ENCODE measurements around the gene COP1. TPM values are rescaled to one million over a fixed set of nuclear protein-coding genes. Genes with fewer than 3 reads are reported as not detected.

COP1 gene
- total and polyA plus RNA-seq, 3 experiments from 2014 or later, result 39.7 to 43.0 (median 40.6) TPM

GRCh38 chr1:175919001-175919400, 288.1 kb downstream of the COP1 start:
- no peak for DNase-seq
- H3K9me3 ChIP-seq (ENCODE audit: low read length), result no peaks in the 10 kb centered on the region
- no peak overlapping the region for H3K4me3 Mint-ChIP-seq
- H3K27ac ChIP-seq (ENCODE audit: low read depth, low read length), result no peak overlapping the region
- no peaks in the 10 kb centered on the region for H3K27me3 ChIP-seq (ENCODE audit: insufficient read depth, low read length, poor library complexity, severe bottlenecking)
- H3K27me3 Mint-ChIP-seq, result no peaks in the 10 kb centered on the region
- H3K36me3 ChIP-seq (ENCODE audit: insufficient read depth, low read length), result no peaks in the 10 kb centered on the region
- CTCF ChIA-PET, result no interaction called here
- H3K4me1 Mint-ChIP-seq, result no peaks in the 10 kb centered on the region
- H3K9me3 Mint-ChIP-seq, result peaks cover 4 to 21% (median 9%) of the 10 kb centered on the region in 5 donors
- no peaks in the 10 kb centered on the region for H3K4me1 ChIP-seq (ENCODE audit: insufficient read depth, low read length)
- POLR2A ChIA-PET, result no interaction called here
- H3K27ac Mint-ChIP-seq, result no peak overlapping the region
- H3K36me3 Mint-ChIP-seq, result peaks cover 15 to 54% (median 20%) of the 10 kb centered on the region in 3 donors
- H3K4me3 ChIP-seq (ENCODE audit: low read length), result no peak overlapping the region

DNA sequence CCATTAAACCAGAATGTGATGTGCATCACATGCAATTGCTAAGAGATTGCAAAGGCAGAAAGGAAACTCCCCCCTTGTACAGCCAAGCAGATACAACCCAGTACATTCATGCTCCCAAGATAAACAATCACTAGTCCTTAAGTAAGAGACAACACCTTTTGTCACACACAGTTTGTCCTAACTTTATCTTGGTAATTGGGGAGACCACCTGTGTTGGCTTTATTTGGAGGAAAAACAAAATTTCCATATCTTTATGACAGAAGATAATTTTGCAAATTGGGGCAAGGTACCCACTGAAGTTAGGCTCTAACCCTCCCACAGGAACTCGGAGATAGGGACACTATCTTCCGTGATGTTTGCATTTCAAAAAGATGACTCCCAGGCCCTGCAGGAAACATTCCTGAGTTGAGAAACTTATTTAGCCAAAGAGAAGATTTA, 288.7 kb downstream of the COP1 start:
- H3K9me3 Mint-ChIP-seq, result peaks cover 5 to 26% (median 15%) of the 10 kb centered on the region in 5 donors
- no peaks in the 10 kb centered on the region for H3K4me1 ChIP-seq (ENCODE audit: insufficient read depth, low read length)
- H3K9me3 ChIP-seq (ENCODE audit: low read length), result no peaks in the 10 kb centered on the region
- CTCF ChIA-PET, result no interaction called here
- H3K27me3 ChIP-seq (ENCODE audit: insufficient read depth, low read length, poor library complexity, severe bottlenecking), result no peaks in the 10 kb centered on the region
- H3K36me3 Mint-ChIP-seq, result peaks cover 15 to 60% (median 25%) of the 10 kb centered on the region in 3 donors
- no peak overlapping the region for H3K27ac Mint-ChIP-seq
- no peaks in the 10 kb centered on the region for H3K4me1 Mint-ChIP-seq
- H3K4me3 Mint-ChIP-seq, result no peak overlapping the region
- H3K36me3 ChIP-seq (ENCODE audit: insufficient read depth, low read length), result no peaks in the 10 kb centered on the region
- no peak overlapping the region for H3K4me3 ChIP-seq (ENCODE audit: low read length)
- POLR2A ChIA-PET, result no interaction called here
- no peak for DNase-seq
- H3K27me3 Mint-ChIP-seq, result no peaks in the 10 kb centered on the region
- no peak overlapping the region for H3K27ac ChIP-seq (ENCODE audit: low read depth, low read length)

- H3K4me1 Mint-ChIP-seq, result no peaks in the 10 kb centered on the region
- H3K27me3 Mint-ChIP-seq, result peaks cover 0 to 6% of the 10 kb centered on the region in 2 donors
- H3K27ac ChIP-seq (ENCODE audit: low read depth, low read length), result no peak overlapping the region
- no peaks in the 10 kb centered on the region for H3K4me1 ChIP-seq (ENCODE audit: insufficient read depth, low read length)
- H3K9me3 Mint-ChIP-seq, result peaks cover 34 to 59% (median 46%) of the 10 kb centered on the region in 5 donors
- H3K27me3 ChIP-seq (ENCODE audit: insufficient read depth, low read length, poor library complexity, severe bottlenecking), result no peaks in the 10 kb centered on the region
- H3K36me3 Mint-ChIP-seq, result peaks cover 23 to 72% (median 31%) of the 10 kb centered on the region in 3 donors
- peaks cover 17% of the 10 kb centered on the region for H3K9me3 ChIP-seq (ENCODE audit: low read length)
- no peak overlapping the region for H3K4me3 ChIP-seq (ENCODE audit: low read length)
- no peak overlapping the region for H3K4me3 Mint-ChIP-seq
- DNase-seq, result no peak
- POLR2A ChIA-PET, result no interaction called here
- CTCF ChIA-PET, result no interaction called here
- no peaks in the 10 kb centered on the region for H3K36me3 ChIP-seq (ENCODE audit: insufficient read depth, low read length)
- H3K27ac Mint-ChIP-seq, result no peak overlapping the region
Measured at GRCh38 chr1:175914115-175914514, 293.0 kb downstream of the COP1 start.

- H3K36me3 ChIP-seq (ENCODE audit: insufficient read depth, low read length), result no peaks in the 10 kb centered on the region
- H3K4me1 ChIP-seq (ENCODE audit: insufficient read depth, low read length), result no peaks in the 10 kb centered on the region
- H3K9me3 ChIP-seq (ENCODE audit: low read length), result peaks cover 17% of the 10 kb centered on the region
- no peaks in the 10 kb centered on the region for H3K4me1 Mint-ChIP-seq
- POLR2A ChIA-PET, result no interaction called here
- peaks cover 18 to 59% (median 33%) of the 10 kb centered on the region in 3 donors for H3K36me3 Mint-ChIP-seq
- DNase-seq, result no peak
- H3K27me3 Mint-ChIP-seq, result peaks cover 0 to 6% of the 10 kb centered on the region in 2 donors
- H3K4me3 Mint-ChIP-seq, result no peak overlapping the region
- H3K9me3 Mint-ChIP-seq, result peaks cover 42 to 65% (median 54%) of the 10 kb centered on the region in 5 donors
- H3K4me3 ChIP-seq (ENCODE audit: low read length), result no peak overlapping the region
- H3K27ac ChIP-seq (ENCODE audit: low read depth, low read length), result no peak overlapping the region
- H3K27me3 ChIP-seq (ENCODE audit: insufficient read depth, low read length, poor library complexity, severe bottlenecking), result no peaks in the 10 kb centered on the region
- CTCF ChIA-PET, result no interaction called here
- H3K27ac Mint-ChIP-seq, result no peak overlapping the region
Measured at GRCh38 chr1:175911138-175911537, 295.9 kb downstream of the COP1 start.

DNA sequence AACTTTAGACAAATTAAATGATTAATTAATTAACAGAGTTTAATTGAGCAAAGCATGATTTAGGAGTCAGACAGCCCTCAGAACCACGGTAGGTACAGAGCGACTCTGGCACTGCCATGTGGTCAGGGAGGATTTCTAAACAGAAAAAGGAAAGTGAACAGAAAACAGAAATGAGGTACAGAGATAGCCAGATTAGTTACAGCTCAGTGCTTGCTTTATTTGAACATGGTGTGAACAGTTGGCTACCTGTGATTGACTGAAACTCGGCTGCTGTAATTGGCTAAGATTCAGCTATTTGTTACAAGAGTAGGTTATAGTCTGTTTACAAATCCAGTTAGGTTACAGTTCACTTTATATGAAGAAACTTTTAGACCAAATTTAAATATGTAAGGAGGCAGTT, 300.7 kb downstream of the COP1 start:
- peaks cover 0 to 6% of the 10 kb centered on the region in 2 donors for H3K27me3 Mint-ChIP-seq
- Histone ChIP-seq H3K36me3 (ENCODE audit: insufficient read depth, low read length) (no peaks in the 10 kb centered on the region), H3K4me3 (ENCODE audit: low read length) (no peak overlapping the region), H3K4me1 (ENCODE audit: insufficient read depth, low read length) (no peaks in the 10 kb centered on the region), H3K27me3 (ENCODE audit: insufficient read depth, low read length, poor library complexity, severe bottlenecking) (no peaks in the 10 kb centered on the region), H3K27ac (ENCODE audit: low read depth, low read length) (no peak overlapping the region), H3K9me3 (ENCODE audit: low read length) (peaks cover 12% of the 10 kb centered on the region)
- no peak overlapping the region for H3K4me3 Mint-ChIP-seq
- H3K9me3 Mint-ChIP-seq, result peaks cover 19 to 28% (median 27%) of the 10 kb centered on the region in 5 donors
- DNase-seq, result no peak
- ChIA-PET CTCF (no interaction called here), POLR2A (no interaction called here)
- no peaks in the 10 kb centered on the region for H3K4me1 Mint-ChIP-seq
- peaks cover 16 to 23% (median 19%) of the 10 kb centered on the region in 3 donors for H3K36me3 Mint-ChIP-seq
- H3K27ac Mint-ChIP-seq, result no peak overlapping the region

DNA sequence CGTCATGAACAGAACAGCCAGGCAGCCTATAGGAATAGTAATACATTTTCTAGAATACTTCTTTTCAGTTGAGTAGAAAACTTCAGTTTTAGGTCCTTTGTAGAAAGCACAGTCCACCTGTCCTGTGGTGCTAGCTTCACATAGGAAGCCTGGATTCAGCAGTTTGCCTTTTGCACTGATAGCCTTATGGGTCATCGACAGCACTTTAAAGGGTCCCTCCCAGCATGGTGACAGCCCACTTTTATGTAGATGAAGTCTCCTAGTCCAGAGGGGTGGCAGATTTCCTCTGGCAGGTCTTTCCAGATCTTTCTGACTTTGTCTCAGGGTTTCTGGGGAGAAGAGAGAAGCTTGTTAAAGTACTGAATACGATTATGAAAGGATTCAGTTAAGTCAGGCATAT, 302.3 kb downstream of the COP1 start:
- Mint-ChIP-seq H3K4me1 (no peaks in the 10 kb centered on the region), H3K27me3 (no peaks in the 10 kb centered on the region), H3K27ac (peak overlapping the region in 1 of 8 donors; percentile 11), H3K36me3 (peaks cover 5 to 10% (median 10%) of the 10 kb centered on the region in 3 donors), H3K4me3 (no peak overlapping the region), H3K9me3 (peaks cover 7 to 16% (median 15%) of the 10 kb centered on the region in 5 donors)
- Histone ChIP-seq H3K4me1 (ENCODE audit: insufficient read depth, low read length) (no peaks in the 10 kb centered on the region), H3K4me3 (ENCODE audit: low read length) (no peak overlapping the region), H3K27me3 (ENCODE audit: insufficient read depth, low read length, poor library complexity, severe bottlenecking) (no peaks in the 10 kb centered on the region), H3K36me3 (ENCODE audit: insufficient read depth, low read length) (no peaks in the 10 kb centered on the region), H3K27ac (ENCODE audit: low read depth, low read length) (no peak overlapping the region), H3K9me3 (ENCODE audit: low read length) (no peaks in the 10 kb centered on the region)
- POLR2A ChIA-PET, result no interaction called here
- DNase-seq, result no peak
- CTCF ChIA-PET, result no interaction called here

- H3K4me1 Mint-ChIP-seq, result no peaks in the 10 kb centered on the region
- Histone ChIP-seq H3K36me3 (ENCODE audit: insufficient read depth, low read length) (no peaks in the 10 kb centered on the region), H3K27me3 (ENCODE audit: insufficient read depth, low read length, poor library complexity, severe bottlenecking) (no peaks in the 10 kb centered on the region), H3K9me3 (ENCODE audit: low read length) (no peaks in the 10 kb centered on the region), H3K4me1 (ENCODE audit: insufficient read depth, low read length) (no peaks in the 10 kb centered on the region), H3K4me3 (ENCODE audit: low read length) (no peak overlapping the region), H3K27ac (ENCODE audit: low read depth, low read length) (no peak overlapping the region)
- H3K4me3 Mint-ChIP-seq, result no peak overlapping the region
- DNase-seq, result no peak
- peaks cover 0 to 2% (median 0%) of the 10 kb centered on the region in 5 donors for H3K9me3 Mint-ChIP-seq
- no peak overlapping the region for H3K27ac Mint-ChIP-seq
- H3K27me3 Mint-ChIP-seq, result no peaks in the 10 kb centered on the region
- ChIA-PET CTCF (no interaction called here), POLR2A (no interaction called here)
- H3K36me3 Mint-ChIP-seq, result peaks cover 0 to 3% (median 0%) of the 10 kb centered on the region in 3 donors
Measured at GRCh38 chr1:175902281-175902680, 304.8 kb downstream of the COP1 start.

- H3K36me3 ChIP-seq (ENCODE audit: insufficient read depth, low read length), result peaks cover 4% of the 10 kb centered on the region
- DNase-seq, result no peak
- H3K4me1 ChIP-seq (ENCODE audit: insufficient read depth, low read length), result no peaks in the 10 kb centered on the region
- POLR2A ChIA-PET, result no interaction called here
- H3K9me3 ChIP-seq (ENCODE audit: low read length), result no peaks in the 10 kb centered on the region
- CTCF ChIA-PET, result interaction anchor here (1.2 kb wide), 1 partner anchor 10 kb away, joined by 3 read pairs; no protein-coding TSS in a partner anchor
- H3K27ac Mint-ChIP-seq, result no peak overlapping the region
- H3K9me3 Mint-ChIP-seq, result peaks cover 0 to under 1% (median 0%) of the 10 kb centered on the region in 5 donors
- H3K27me3 ChIP-seq (ENCODE audit: insufficient read depth, low read length, poor library complexity, severe bottlenecking), result no peaks in the 10 kb centered on the region
- no peaks in the 10 kb centered on the region for H3K27me3 Mint-ChIP-seq
- H3K36me3 Mint-ChIP-seq, result peaks cover 0 to 5% (median 3%) of the 10 kb centered on the region in 3 donors
- H3K4me3 Mint-ChIP-seq, result no peak overlapping the region
- H3K4me1 Mint-ChIP-seq, result no peaks in the 10 kb centered on the region
- H3K27ac ChIP-seq (ENCODE audit: low read depth, low read length), result no peak overlapping the region
- H3K4me3 ChIP-seq (ENCODE audit: low read length), result no peak overlapping the region
Measured at GRCh38 chr1:175901076-175901836, 305.8 kb downstream of the COP1 start.

Data from CD8-positive, alpha-beta memory T cell (primary cell).